Spinal cord (tissue), 10 donors: ENCODE measurements around the gene PFKL. TPM values are rescaled to one million over a fixed set of nuclear protein-coding genes. Genes with fewer than 3 reads are reported as not detected.

Experiments used
- DNase-seq, 6 donors: peaks; one replicate each; pipeline versions ENCODE4 v3.0.0 to v3.0.0-alpha.2; 2013 to 2015; ENCODE audit warnings: low spot score in 6 of 6, low read depth in 4 of 6
- H3K27ac ChIP-seq: one replicate; pipeline ENCODE4 v1.5.1; 2013; ENCODE audit warnings: low read depth, low read length, control low read depth
- H3K27me3 ChIP-seq: one replicate; pipeline ENCODE4 v1.6.1; 2013; ENCODE audit warnings: low read length; ENCODE audit not compliant: control insufficient read depth, insufficient read depth
- H3K36me3 ChIP-seq: one replicate; pipeline ENCODE4 v1.6.1; 2013; ENCODE audit warnings: low read length; ENCODE audit not compliant: control insufficient read depth, insufficient read depth
- H3K4me1 ChIP-seq: one replicate; pipeline ENCODE4 v1.6.1; 2013; ENCODE audit warnings: low read length; ENCODE audit not compliant: control insufficient read depth, insufficient read depth
- H3K4me3 ChIP-seq: one replicate; pipeline ENCODE4 v1.5.1; 2013; ENCODE audit warnings: low read depth, low read length, control low read depth
- H3K9me3 ChIP-seq: one replicate; pipeline ENCODE4 v1.6.1; 2013; ENCODE audit warnings: low read length; ENCODE audit not compliant: control insufficient read depth, insufficient read depth
- WGBS: methylation state at CpG from one replicate; pipeline ENCODE4 v1.1.5; 2013; ENCODE audit warnings: missing lambda C conversion rate; ENCODE audit not compliant: insufficient coverage; 5-methylcytosine and 5-hydroxymethylcytosine counted together
- polyA plus RNA-seq, 2 donors: library from polyadenylated mRNA; unstranded; fragments of 120-200 nt; gene quantifications; one replicate each; pipeline ENCODE4 v1.2.1, GENCODE V29; 2013; ENCODE audit not compliant: insufficient read length in 2 of 2
- total RNA-seq, 2 donors: library from RNA; depleted of rRNA in 1 of 2; stranded (reverse); fragments of 120-200 nt in 1 of 2; fragments of >200 nt in 1 of 2; gene quantifications; one replicate each; pipeline versions ENCODE4 v1.2.3 to v1.2.4, GENCODE V29; 2013 to 2014
- donor health status: healthy.

PFKL gene
- total and polyA plus RNA-seq, 4 donors = 107 to 172 (median 151) TPM

DNA sequence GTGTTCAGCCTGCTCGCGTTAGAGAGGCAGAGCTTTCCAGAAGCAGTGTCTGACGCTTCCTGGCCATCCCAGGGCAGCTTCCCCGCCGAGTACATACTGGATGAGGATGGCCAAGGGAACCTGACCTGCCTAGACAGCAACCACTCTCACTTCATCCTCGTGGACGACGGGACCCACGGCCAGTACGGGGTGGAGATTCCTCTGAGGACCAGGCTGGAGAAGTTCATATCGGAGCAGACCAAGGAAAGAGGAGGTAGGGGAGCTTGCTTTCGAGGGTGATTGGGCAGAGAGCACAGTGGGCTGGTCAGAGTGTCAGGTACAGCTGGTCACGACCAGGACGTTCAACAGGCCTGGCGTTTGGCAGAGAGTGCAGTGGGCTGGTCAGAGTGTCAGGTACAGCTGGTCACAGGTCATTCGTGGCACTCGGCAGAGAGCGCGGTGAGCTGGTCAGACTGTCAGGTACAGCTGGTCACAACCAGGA lies 75.9 kb downstream of the PFKL start:
- peaks cover 10% of the 10 kb centered on the region for H3K4me1 ChIP-seq
- WGBS = 92% methylated on average over 16 of the region's 19 CpGs
- no peak overlapping the region for H3K27ac ChIP-seq
- DNase-seq = no peak
- H3K9me3 ChIP-seq = no peaks in the 10 kb centered on the region
- peaks cover 41% of the 10 kb centered on the region for H3K36me3 ChIP-seq
- no peaks in the 10 kb centered on the region for H3K27me3 ChIP-seq
- no peak overlapping the region for H3K4me3 ChIP-seq

DNA sequence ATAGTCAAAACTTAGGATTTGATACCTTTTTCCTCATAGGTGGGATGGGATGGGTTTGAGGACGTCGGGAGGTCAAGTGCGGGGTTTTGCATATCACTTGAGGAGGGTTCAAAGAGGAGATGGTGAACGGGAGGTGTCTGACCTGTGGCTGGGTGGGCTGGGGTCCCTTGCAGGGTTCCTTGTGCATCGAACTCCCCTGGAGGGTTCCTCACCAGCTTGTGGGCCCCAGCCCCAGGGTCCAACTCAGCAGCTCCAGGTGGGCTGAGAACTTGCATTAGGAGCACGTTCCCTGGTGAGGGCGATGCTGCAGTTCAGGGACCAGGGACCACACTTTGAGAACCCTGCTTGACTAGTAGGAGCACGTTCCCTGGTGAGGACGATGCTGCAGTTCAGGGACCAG lies 76.8 kb downstream of the PFKL start:
- WGBS = 95% methylated on average over 7 of the region's 9 CpGs
- peaks cover 44% of the 10 kb centered on the region for H3K36me3 ChIP-seq
- H3K4me3 ChIP-seq = no peak overlapping the region
- no peaks in the 10 kb centered on the region for H3K27me3 ChIP-seq
- DNase-seq = no peak
- no peaks in the 10 kb centered on the region for H3K9me3 ChIP-seq
- H3K27ac ChIP-seq = no peak overlapping the region
- H3K4me1 ChIP-seq = peaks cover 12% of the 10 kb centered on the region

Other genes starting within 250 kb of the PFKL start
- gene PWP2, start 192.7 kb upstream of the PFKL start, total RNA-seq = 10 to 100 TPM in 1 of 2 donors, 1 to 10 TPM in 1; 4.2 to 15.2 TPM
- 1 to 10 TPM; 5.0 to 5.7 TPM for gene PWP2, start 192.7 kb upstream of the PFKL start, polyA plus RNA-seq
- 10 to 100 TPM; 14.1 to 30.7 TPM for gene GATD3, start 166.4 kb upstream of the PFKL start, total RNA-seq
- 10 to 100 TPM; 31.2 to 46.4 TPM for gene GATD3, start 166.4 kb upstream of the PFKL start, polyA plus RNA-seq
- gene ICOSLG, start 59.1 kb upstream of the PFKL start, total RNA-seq = 1 to 10 TPM in 1 of 2 donors, under 1 TPM in 1; 0.59 to 1.5 TPM
- 1 to 10 TPM; 3.2 to 3.8 TPM for gene ICOSLG, start 59.1 kb upstream of the PFKL start, polyA plus RNA-seq
- not detected for gene DNMT3L, start 38.2 kb upstream of the PFKL start, total RNA-seq
- not detected for gene DNMT3L, start 38.2 kb upstream of the PFKL start, polyA plus RNA-seq
- under 1 TPM; 0.10 to 0.50 TPM for gene AIRE, start 14.2 kb upstream of the PFKL start, total RNA-seq
- gene AIRE, start 14.2 kb upstream of the PFKL start, polyA plus RNA-seq = 1 to 10 TPM in 1 of 2 donors, under 1 TPM in 1; 0.63 to 1.1 TPM
- 10 to 100 TPM; 11.9 to 28.3 TPM for gene CFAP410, start 39.3 kb downstream of the PFKL start, total RNA-seq
- gene CFAP410, start 39.3 kb downstream of the PFKL start, polyA plus RNA-seq = 10 to 100 TPM; 45.0 to 46.4 TPM
- 10 to 100 TPM in 1 of 2 donors, 1 to 10 TPM in 1; 4.0 to 11.1 TPM for gene TRPM2, start 53.6 kb downstream of the PFKL start, total RNA-seq
- 10 to 100 TPM; 17.8 to 21.4 TPM for gene TRPM2, start 53.6 kb downstream of the PFKL start, polyA plus RNA-seq
- gene LRRC3, start 155.5 kb downstream of the PFKL start, total RNA-seq = 1 to 10 TPM; 1.4 to 2.4 TPM
- 1 to 10 TPM; 4.4 to 6.5 TPM for gene LRRC3, start 155.5 kb downstream of the PFKL start, polyA plus RNA-seq
- gene KRTAP10-1, start 240.1 kb downstream of the PFKL start, total RNA-seq = not detected
- gene KRTAP10-1, start 240.1 kb downstream of the PFKL start, polyA plus RNA-seq = not detected